GM13977 (cell line): ENCODE results near the gene SLC12A2.
A peak's percentile ranks its signal among the peaks of the same experiment; 100 is the strongest.

Source experiments
- DNase-seq: peaks from one replicate; pipeline ENCODE4 v3.0.0; 2012; ENCODE audit warnings: low spot score
- in situ Hi-C: fragments of 300-500 bp; cut with MboI; formaldehyde crosslinking; loops from one replicate; pipeline ENCODE4 v1.12.0; 2022; ENCODE audit warnings: low sequenced_read_pairs, low pct_unique_long_range_greater_than_20kb, mixed read lengths, inconsistent platforms; ENCODE audit not compliant: unreplicated experiment
- TF ChIP-seq, protein P1 (sequence below): IDR thresholded peaks from 2 replicates; pipeline ENCODE4 v1.5.1; 2012; ENCODE audit warnings: mild to moderate bottlenecking, control low read depth; ENCODE audit not compliant: insufficient read depth; ENCODE audit errors: extremely low read depth, missing control alignments

SLC12A2 gene

DNA sequence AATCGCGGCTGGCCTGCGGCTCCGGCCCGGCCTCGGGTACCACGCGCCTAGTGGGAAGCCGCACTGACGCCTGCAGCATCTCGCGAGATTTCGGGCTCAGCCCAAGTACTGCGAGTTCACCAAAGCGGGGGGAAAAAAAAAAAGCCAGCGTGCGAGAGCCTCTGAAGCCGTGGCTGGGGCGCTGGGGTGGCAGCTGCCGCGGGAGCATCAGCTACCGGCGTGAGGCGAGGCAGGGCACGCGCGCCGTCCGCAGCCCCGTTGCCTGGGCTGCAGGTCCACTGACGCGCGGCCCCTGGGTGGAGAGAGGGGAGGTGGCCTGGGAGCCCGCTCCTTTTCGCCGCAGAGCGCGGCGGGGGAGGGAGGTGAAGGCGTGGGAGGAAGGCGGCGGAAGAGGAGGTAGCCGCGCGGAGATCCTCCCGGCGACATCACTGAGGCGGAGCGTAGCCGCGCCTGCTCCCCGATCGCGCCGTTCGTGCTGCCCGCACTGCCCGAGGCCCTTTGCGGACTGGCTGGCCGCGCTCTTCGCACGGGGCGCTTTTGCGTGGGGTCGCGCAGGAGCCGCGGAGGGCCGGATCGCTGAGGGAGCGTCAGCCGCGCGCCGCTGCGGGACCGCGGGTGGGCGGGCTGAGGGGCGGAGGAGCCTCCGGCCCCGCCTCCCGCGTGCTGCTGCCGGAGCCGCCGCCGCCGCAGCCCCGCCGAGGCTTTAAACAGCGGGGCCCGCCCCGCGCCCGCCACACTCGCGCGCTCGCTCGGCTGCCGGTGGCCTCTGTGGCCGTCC lies at the start of gene SLC12A2:
TSS of gene SLC12A2 (plus strand) at position 734 of the 778 bp plus-strand sequence. CDS start 189 bp downstream, outside the sequence.
- DNase-seq, result peak; percentile 90
- TF ChIP-seq, protein P1, sequence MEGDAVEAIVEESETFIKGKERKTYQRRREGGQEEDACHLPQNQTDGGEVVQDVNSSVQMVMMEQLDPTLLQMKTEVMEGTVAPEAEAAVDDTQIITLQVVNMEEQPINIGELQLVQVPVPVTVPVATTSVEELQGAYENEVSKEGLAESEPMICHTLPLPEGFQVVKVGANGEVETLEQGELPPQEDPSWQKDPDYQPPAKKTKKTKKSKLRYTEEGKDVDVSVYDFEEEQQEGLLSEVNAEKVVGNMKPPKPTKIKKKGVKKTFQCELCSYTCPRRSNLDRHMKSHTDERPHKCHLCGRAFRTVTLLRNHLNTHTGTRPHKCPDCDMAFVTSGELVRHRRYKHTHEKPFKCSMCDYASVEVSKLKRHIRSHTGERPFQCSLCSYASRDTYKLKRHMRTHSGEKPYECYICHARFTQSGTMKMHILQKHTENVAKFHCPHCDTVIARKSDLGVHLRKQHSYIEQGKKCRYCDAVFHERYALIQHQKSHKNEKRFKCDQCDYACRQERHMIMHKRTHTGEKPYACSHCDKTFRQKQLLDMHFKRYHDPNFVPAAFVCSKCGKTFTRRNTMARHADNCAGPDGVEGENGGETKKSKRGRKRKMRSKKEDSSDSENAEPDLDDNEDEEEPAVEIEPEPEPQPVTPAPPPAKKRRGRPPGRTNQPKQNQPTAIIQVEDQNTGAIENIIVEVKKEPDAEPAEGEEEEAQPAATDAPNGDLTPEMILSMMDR, result no peak
- in situ Hi-C loops, result no loop called here

DNA sequence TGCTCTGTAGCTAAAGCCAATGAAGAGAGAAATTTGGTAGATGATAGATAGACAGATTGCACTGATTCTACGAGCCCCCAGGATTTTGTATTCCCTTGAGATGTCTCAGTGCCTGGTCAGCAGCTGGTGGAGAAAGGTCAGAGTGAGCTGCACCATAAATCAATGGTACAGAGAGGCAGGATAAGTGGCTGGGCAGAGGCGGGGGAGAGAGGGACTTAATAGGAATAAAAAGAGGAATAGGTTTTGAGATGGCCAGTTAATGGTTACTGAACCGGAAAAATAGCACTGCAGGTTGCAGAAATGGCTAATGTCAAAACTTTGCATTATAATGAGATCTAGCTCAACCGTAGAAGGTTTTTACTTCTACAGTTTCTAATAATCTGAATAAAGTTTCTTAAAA lies 47.9 kb upstream of the SLC12A2 start:
- in situ Hi-C loops, result no loop called here
- TF ChIP-seq, protein P1, result no peak
- no peak for DNase-seq

DNA sequence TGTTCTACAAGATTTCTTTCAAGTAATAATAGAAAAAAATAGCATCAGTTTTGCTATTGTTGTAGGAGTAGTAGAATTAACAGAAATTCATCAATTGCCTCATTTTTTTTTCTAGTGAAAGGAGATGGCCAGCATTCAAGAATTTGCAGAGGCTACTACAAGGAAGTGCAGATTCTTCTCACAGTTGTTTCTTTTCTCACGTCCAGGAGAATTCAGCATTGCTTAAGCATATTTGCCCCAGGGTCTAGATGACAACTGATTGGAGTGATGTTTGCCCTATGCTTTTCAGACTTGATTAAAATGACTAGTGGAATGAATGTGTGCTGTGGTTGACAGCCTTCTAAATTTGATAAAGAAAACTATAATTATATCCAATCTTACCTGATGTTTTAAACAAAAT lies 46.6 kb upstream of the SLC12A2 start:
- TF ChIP-seq, protein P1, result no peak
- in situ Hi-C loops, result no loop called here
- DNase-seq, result no peak

DNA sequence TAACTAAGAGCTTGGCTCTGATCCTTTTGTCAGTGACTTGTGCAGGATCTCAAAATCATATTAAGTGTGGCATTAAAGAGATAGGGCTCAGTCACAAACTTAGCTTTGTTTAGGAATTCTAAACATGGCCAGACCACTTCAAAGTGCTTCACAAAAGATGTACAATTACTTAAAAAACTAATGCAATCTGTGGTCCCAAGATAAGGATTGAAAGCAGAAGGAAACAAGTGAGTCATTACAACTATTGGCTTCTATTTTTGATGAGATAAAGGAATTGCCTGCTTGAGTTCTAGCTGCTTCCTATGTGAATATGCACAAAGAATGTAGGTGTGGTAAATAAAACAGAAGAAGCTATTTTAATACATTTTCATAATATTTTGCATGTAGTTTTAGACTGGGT lies 44.9 kb upstream of the SLC12A2 start:
- TF ChIP-seq, protein P1, result no peak
- no peak for DNase-seq
- in situ Hi-C loops, result no loop called here

DNA sequence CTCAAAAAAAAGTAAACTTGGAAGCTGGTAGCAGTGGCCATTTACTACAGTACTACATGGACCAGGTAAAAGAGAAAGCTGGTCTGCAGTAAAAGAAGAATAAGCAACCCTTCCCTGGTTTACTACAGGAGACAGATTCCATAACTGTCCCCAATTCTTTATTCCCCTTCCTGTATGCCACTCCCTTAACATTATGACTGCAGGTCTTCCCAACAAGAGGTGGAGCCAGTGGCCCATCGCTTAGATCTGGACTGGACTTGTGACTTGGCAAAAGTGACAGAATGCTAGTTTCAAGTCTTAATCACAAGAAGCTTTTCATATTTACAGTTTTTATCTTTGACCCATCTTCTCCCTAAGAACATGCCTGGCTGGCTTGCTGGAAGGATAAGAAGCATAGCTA lies 42.6 kb upstream of the SLC12A2 start:
- in situ Hi-C loops, result no loop called here
- DNase-seq, result no peak
- TF ChIP-seq, protein P1, result no peak

DNA sequence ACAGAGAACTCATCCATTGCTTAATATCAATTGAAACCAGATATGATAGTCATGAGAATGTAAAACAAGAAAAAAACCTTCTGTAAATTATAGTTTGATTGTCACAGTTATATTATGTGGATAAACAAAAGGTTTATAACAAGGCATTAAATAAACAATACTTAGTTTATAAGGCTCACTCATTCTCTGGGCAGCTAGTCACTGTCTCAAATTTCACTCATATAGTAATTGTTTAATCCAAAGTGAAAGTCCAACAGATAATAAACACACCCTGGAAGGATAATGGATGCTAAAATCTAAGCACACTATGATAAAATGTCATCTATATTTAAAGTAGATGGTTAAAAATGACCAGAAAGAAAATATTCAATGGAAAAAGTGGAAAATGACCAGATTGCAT lies 30.8 kb upstream of the SLC12A2 start:
- no peak for DNase-seq
- TF ChIP-seq, protein P1, result no peak
- in situ Hi-C loops, result no loop called here
